ENCODE measurements around the gene LRRC63.

Gene LRRC63

DNA sequence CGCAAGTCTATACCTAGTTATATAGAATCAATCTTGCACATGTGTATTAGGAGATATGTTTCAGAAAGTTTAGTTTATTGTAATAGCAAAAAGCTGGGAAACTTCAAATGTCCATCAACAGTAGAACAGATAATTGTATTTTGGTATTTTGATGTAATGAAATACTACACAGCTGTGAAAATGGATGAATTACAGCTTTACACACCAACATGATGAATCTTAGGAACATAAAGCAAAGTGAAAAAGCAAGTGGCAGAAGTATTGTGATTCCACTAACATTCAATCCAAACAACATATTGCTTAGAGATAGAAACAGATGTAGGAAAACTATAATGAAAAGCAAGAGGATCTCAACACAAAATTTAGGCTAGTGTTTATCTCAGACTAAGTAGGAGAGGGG is 102.9 kb downstream of the LRRC63 start:
- peaks cover 12% of the 10 kb centered on the region for H3K4me1 Mint-ChIP-seq
- peaks cover 5% of the 10 kb centered on the region for H3K9me3 Mint-ChIP-seq
- H3K36me3 Mint-ChIP-seq: peaks cover 18% of the 10 kb centered on the region
- H3K27me3 Mint-ChIP-seq: no peaks in the 10 kb centered on the region
- no peak overlapping the region for H3K4me3 Mint-ChIP-seq
- CTCF ChIA-PET: interaction anchor here (0.6 to 1.7 kb wide), 3 partner anchors 9 to 188 kb away, joined by 3 to 5 read pairs (median 3); no protein-coding TSS in a partner anchor
- no peak overlapping the region for H3K27ac Mint-ChIP-seq
- no peak for DNase-seq

DNA sequence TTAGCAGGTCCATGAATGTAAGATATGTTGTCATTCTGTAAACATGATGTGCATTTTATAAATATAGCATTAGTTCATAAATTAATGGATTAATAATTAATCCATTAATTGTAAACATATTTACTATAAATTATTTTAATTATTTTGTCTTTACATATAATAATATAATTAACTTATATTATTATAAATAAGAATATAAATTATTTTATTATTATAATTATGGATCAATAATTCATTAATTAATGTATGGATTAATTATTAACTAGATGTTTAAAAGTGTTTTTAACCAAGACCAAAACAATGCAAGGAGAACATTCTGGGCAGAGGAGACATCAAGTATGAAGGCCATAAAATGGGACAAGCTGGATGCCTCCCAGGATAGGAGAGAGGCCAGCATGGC is 103.3 kb downstream of the LRRC63 start:
- H3K27me3 Mint-ChIP-seq: no peaks in the 10 kb centered on the region
- no peak overlapping the region for H3K4me3 Mint-ChIP-seq
- H3K4me1 Mint-ChIP-seq: peaks cover 12% of the 10 kb centered on the region
- DNase-seq: no peak
- H3K27ac Mint-ChIP-seq: no peak overlapping the region
- CTCF ChIA-PET: no interaction called here
- peaks cover 5% of the 10 kb centered on the region for H3K9me3 Mint-ChIP-seq
- peaks cover 15% of the 10 kb centered on the region for H3K36me3 Mint-ChIP-seq

DNA sequence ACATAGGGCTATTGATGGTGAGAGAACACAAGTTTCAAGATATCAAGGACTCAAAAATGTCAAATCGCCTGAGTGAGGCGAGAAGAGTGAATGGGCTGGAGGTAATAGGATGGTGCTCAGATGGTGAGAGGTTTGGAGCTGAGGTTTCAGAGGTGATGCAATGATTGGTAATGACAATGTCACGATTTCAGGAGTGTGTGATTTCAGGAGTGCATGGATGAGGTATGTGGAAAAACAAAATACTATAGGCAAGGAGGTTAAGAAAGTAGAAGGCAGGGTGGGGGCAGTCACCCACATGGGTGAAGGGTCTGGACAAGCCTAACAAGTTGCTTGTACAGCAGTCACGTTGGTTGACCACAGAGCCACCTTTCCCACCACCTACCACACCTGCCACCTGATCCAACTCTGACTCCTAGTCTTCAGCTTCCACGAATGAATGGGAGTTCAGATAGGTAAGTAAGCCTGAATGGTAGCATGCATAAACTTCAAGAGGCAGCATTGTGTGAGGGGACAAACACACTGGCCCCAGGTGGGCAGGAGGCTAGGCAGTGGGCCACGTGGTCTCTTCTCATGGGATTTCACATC is 103.9 kb downstream of the LRRC63 start:
- no peak for DNase-seq
- CTCF ChIA-PET: no interaction called here
- H3K27me3 Mint-ChIP-seq: no peaks in the 10 kb centered on the region
- H3K9me3 Mint-ChIP-seq: peaks cover 5% of the 10 kb centered on the region
- peaks cover 16% of the 10 kb centered on the region for H3K4me1 Mint-ChIP-seq
- no peak overlapping the region for H3K4me3 Mint-ChIP-seq
- H3K27ac Mint-ChIP-seq: no peak overlapping the region
- H3K36me3 Mint-ChIP-seq: peaks cover 13% of the 10 kb centered on the region

DNA sequence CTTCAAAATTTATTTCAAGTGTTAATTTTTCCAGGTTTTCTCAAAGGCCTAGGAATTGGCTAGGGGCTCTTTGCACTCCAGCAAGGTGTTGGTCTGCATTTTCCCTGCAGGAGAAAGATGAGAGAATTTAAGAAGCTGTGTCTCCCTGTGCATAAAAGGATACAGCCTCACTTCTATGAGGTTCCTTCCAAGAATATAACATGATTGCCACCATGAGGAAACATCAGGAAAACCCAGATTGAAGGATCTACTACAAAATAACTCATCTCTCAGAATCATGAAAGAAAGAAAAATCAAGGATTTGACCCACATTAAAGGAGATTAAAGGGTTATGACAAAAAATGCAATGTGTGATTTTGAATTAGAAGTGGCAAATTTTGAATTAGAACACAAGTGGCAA is 105.4 kb downstream of the LRRC63 start:
- peaks cover 13% of the 10 kb centered on the region for H3K36me3 Mint-ChIP-seq
- H3K27me3 Mint-ChIP-seq: no peaks in the 10 kb centered on the region
- peaks cover 5% of the 10 kb centered on the region for H3K9me3 Mint-ChIP-seq
- no peak overlapping the region for H3K27ac Mint-ChIP-seq
- H3K4me3 Mint-ChIP-seq: no peak overlapping the region
- CTCF ChIA-PET: no interaction called here
- H3K4me1 Mint-ChIP-seq: peaks cover 29% of the 10 kb centered on the region
- DNase-seq: no peak

DNA sequence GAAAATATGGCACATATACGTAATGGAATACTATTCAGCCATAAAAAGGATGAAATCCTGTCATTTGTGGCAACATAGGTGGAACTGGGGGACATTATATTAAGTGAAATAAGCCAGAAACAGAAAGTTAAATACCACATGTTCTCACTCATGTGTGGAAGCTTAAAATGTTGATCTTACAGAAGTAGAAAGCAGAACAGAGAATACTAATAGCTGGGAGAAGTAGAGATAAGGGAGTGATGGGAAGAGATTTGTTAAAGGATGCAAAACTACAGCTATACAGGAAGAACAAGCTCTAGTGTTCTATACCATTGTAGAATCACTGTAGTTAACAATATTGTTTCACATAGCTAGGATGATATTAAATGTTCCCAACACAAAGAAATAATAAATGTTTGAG is 107.3 kb downstream of the LRRC63 start:
- DNase-seq: no peak
- Mint-ChIP-seq H3K27me3 (peaks cover 6% of the 10 kb centered on the region), H3K27ac (no peak overlapping the region), H3K4me3 (no peak overlapping the region), H3K9me3 (peaks cover 3% of the 10 kb centered on the region), H3K4me1 (peaks cover 22% of the 10 kb centered on the region), H3K36me3 (peaks cover 9% of the 10 kb centered on the region)
- CTCF ChIA-PET: interaction anchor here (1.5 to 1.6 kb wide), 2 partner anchors 15 to 23 kb away, joined by 3 read pairs; no protein-coding TSS in a partner anchor

DNA sequence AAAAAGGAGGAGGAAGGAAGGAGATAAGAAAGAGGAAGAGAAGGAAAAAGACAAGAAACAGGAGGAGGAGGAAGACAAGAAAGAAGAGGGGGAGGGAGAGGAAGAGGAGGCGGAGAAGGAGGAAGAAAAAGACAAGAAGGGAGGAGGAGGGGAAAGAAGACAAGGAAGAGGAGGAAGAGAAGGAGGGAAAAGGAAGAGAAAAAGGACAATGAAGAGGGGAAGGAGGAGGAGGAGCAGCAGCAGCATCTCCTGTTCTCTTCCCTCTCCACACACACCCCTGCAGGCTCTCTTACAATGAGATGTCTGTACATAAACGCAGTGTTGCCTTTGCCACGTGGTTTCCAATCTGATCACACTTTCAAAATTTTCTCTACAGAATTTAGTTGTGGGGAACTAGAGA is 108.7 kb downstream of the LRRC63 start:
- H3K4me1 Mint-ChIP-seq: peaks cover 19% of the 10 kb centered on the region
- CTCF ChIA-PET: interaction anchor here (0.6 to 2.0 kb wide), 9 partner anchors 11 to 513 kb away, joined by 3 to 24 read pairs (median 6); partner anchors contain the start of gene ZC3H13
- peaks cover 11% of the 10 kb centered on the region for H3K27me3 Mint-ChIP-seq
- H3K4me3 Mint-ChIP-seq: no peak overlapping the region
- no peak for DNase-seq
- peaks cover 1% of the 10 kb centered on the region for H3K36me3 Mint-ChIP-seq
- H3K27ac Mint-ChIP-seq: peak overlapping the region; percentile 43
- H3K9me3 Mint-ChIP-seq: no peaks in the 10 kb centered on the region

DNA sequence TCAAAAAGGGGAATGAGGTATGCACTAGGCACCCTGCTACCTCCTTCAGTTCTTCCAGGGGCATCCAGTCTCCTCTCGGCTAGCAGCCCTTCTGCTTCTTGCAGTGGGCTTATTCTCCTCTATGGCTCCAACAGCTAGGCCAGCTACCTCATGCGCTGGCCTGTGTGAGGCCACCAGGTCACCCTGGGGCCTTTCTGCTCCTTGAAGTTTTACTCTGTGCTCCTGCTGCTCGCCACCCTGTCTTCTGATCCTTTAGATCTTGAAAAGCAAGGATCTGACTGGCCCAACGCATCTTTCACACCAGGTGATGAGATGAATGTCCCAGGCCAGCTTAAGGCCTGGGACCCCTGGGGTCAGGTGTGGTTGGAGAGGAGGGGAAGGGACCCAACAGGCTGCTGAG is 109.1 kb downstream of the LRRC63 start:
- Mint-ChIP-seq H3K27ac (peak overlapping the region; percentile 77), H3K4me1 (peaks cover 19% of the 10 kb centered on the region), H3K36me3 (no peaks in the 10 kb centered on the region), H3K9me3 (no peaks in the 10 kb centered on the region), H3K27me3 (peaks cover 11% of the 10 kb centered on the region), H3K4me3 (peak overlapping the region; percentile 48)
- DNase-seq: no peak
- CTCF ChIA-PET: interaction anchor here (0.6 to 2.0 kb wide), 28 partner anchors 10 to 812 kb away, joined by 3 to 24 read pairs (median 4); partner anchors contain the start of gene ZC3H13

DNA sequence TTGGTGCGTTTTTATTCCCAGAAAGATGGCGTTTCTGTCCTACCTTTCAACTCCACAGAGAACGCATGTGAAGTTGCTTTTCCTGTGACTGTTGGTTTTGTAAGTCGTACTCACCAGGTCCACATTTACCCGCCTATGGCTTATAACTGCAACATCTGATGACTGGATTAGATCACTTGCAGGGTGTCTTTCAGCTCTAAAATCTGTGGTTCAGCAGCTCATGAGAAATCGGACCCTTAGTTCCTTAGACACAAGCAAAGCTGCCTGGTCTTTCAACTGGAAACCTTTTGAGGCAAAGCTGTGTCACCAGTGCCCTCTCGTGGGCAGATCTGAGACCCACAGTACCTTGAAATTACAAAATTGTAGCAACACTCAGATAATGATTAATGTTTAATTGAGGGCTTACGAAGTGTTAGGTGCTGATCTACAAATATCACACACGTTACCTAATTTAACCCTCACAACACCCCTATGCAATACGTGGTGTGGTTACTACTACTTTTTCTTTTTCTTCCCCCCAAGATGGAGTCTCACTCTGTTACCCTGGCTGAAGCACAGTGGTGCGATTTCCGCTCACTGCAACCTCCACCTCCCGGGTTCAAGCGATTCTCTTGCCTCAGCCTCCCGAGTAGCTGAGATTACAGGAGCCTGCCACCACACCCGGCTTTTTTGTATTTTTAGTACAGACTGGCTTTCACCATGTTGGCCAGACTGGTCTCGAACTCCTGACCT is 109.9 kb downstream of the LRRC63 start:
- no peaks in the 10 kb centered on the region for H3K9me3 Mint-ChIP-seq
- H3K27ac Mint-ChIP-seq: peak overlapping the region; percentile 77
- H3K4me1 Mint-ChIP-seq: peaks cover 19% of the 10 kb centered on the region
- peaks cover 11% of the 10 kb centered on the region for H3K27me3 Mint-ChIP-seq
- DNase-seq: peak; percentile 84
- H3K36me3 Mint-ChIP-seq: no peaks in the 10 kb centered on the region
- CTCF ChIA-PET: interaction anchor here (0.6 to 2.0 kb wide), 34 partner anchors 10 to 812 kb away, joined by 3 to 24 read pairs (median 4); partner anchors contain the start of gene ZC3H13
- peak overlapping the region; percentile 48 for H3K4me3 Mint-ChIP-seq

DNA sequence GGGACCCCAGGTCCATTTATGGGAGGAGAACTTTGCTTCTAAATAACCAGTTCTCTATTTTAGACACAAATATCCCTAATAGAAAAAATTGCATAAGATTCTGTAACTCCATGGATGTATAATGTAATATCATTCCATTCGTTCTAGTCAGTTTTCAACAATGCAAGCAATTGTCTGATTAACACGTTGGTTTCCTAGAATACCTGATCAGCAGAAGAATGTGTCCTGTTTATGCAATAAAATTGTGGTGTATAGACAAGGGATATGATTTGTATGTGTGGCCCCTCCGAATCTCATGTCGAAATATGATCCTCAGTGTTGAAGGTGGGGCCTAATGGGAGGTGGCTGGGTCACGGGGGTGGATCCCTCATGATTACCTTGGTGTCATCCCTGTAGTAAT is 113.2 kb downstream of the LRRC63 start:
- H3K4me3 Mint-ChIP-seq: no peak overlapping the region
- CTCF ChIA-PET: interaction anchor here (1.5 kb wide), 1 partner anchor 199 kb away, joined by 7 read pairs; no protein-coding TSS in a partner anchor
- H3K4me1 Mint-ChIP-seq: peaks cover 16% of the 10 kb centered on the region
- H3K27me3 Mint-ChIP-seq: peaks cover 20% of the 10 kb centered on the region
- H3K9me3 Mint-ChIP-seq: no peaks in the 10 kb centered on the region
- H3K27ac Mint-ChIP-seq: no peak overlapping the region
- no peaks in the 10 kb centered on the region for H3K36me3 Mint-ChIP-seq
- DNase-seq: no peak

Measured in activated naive CD4-positive, alpha-beta T cell treated with anti-CD3 and anti-CD28 coated beads, Interleukin-2, amount 10 ng/mL, durations not matched to agents 7 days and 5 days (primary cell).